Smooth muscle cell (in vitro differentiated cells): ENCODE data around the gene TCFL5. TPM values are rescaled to one million over a fixed set of nuclear protein-coding genes. Genes with fewer than 3 reads are reported as not detected.

ENCODE experiments used
- DNase-seq: peaks from one replicate; lab custom pipeline; 2025; ENCODE audit not compliant: unreplicated experiment; lab: John Stamatoyannopoulos, UW
- H2AFZ ChIP-seq: fragments of 200-600 bp; sonication (generic); 2 replicates; pipeline ENCODE4 v1.6.0; 2016; ENCODE audit warnings: antibody characterized with exemption, low read depth, mild to moderate bottlenecking
- H3F3A ChIP-seq: fragments of 200-600 bp; sonication (generic); 2 replicates; pipeline ENCODE4 v1.6.0; 2017; ENCODE audit warnings: antibody characterized with exemption, low read depth
- H3K27ac ChIP-seq: fragments of 200-600 bp; sonication (generic); 2 replicates; pipeline ENCODE4 v1.5.1; 2016; ENCODE audit warnings: low read depth, mild to moderate bottlenecking
- H3K27me3 ChIP-seq: fragments of 200-600 bp; sonication (generic); 2 replicates; pipeline ENCODE4 v1.6.1; 2016; ENCODE audit warnings: low read depth, mild to moderate bottlenecking
- H3K36me3 ChIP-seq: fragments of 200-600 bp; sonication (generic); 2 replicates; pipeline ENCODE4 v1.5.1; 2016; ENCODE audit warnings: low read depth
- H3K4me1 ChIP-seq: fragments of 200-600 bp; sonication (generic); 2 replicates; pipeline ENCODE4 v1.5.1; 2016; ENCODE audit warnings: low read depth
- H3K4me2 ChIP-seq: fragments of 200-600 bp; sonication (generic); 2 replicates; pipeline ENCODE4 v1.6.0; 2016; ENCODE audit warnings: mild to moderate bottlenecking
- H3K4me3 ChIP-seq: fragments of 200-600 bp; sonication (generic); 2 replicates; pipeline ENCODE4 v1.5.1; 2016; ENCODE audit warnings: mild to moderate bottlenecking
- H3K79me2 ChIP-seq: fragments of 200-600 bp; sonication (generic); 2 replicates; pipeline ENCODE4 v1.6.0; 2016; ENCODE audit warnings: low read depth, mild to moderate bottlenecking
- H3K9ac ChIP-seq: fragments of 200-600 bp; sonication (generic); 2 replicates; pipeline ENCODE4 v1.6.0; 2016; ENCODE audit warnings: low read depth
- H3K9me3 ChIP-seq: fragments of 200-600 bp; sonication (generic); replicated peaks from 2 replicates; pipeline ENCODE4 v1.5.1; 2016; ENCODE audit warnings: low read depth
- H4K20me1 ChIP-seq: fragments of 200-600 bp; sonication (generic); 2 replicates; pipeline ENCODE4 v1.6.0; 2016; ENCODE audit warnings: low read depth
- CTCF ChIP-seq: fragments of 200-600 bp; sonication (generic); IDR thresholded peaks from 2 replicates; pipeline ENCODE4 v1.5.1; 2017; ENCODE audit warnings: borderline replicate concordance, mild to moderate bottlenecking, antibody characterized with exemption; ENCODE audit not compliant: insufficient read depth, poor library complexity, severe bottlenecking
- WGBS: methylation state at CpG from one replicate; pipeline ENCODE4 v1.1.7; 2016; ENCODE audit warnings: low lambda C conversion rate; 5-methylcytosine and 5-hydroxymethylcytosine counted together
- polyA plus RNA-seq: library from polyadenylated mRNA; unstranded; fragments of >200 nt; fragmentation: Nextera tagmentation; extraction: Ambion mirVana; gene quantifications from 2 replicates; pipeline ENCODE4 v1.2.1, GENCODE V29; 2016
- total RNA-seq: library from RNA; depleted of rRNA; stranded (reverse); fragments of >200 nt; gene quantifications from 2 replicates; pipeline ENCODE4 v1.2.3, GENCODE V29; 2014

The TCFL5 gene
- total and polyA plus RNA-seq, 2 experiments from 2014 or later: 9.5 to 12.5 TPM

- peak overlapping the region; percentile 43 for H3K4me3 ChIP-seq
- H3K27ac ChIP-seq: peak overlapping the region; percentile 37
- no peaks in the 10 kb centered on the region for H3K9me3 ChIP-seq
- 8% methylated on average over 24 of the region's 24 CpGs for WGBS
- H2AFZ ChIP-seq: no peak overlapping the region
- peaks cover 24% of the 10 kb centered on the region for H4K20me1 ChIP-seq
- peaks cover 18% of the 10 kb centered on the region for H3K79me2 ChIP-seq
- H3K9ac ChIP-seq: no peak overlapping the region
- no peaks in the 10 kb centered on the region for H3F3A ChIP-seq
- no peak for DNase-seq
- H3K36me3 ChIP-seq: no peaks in the 10 kb centered on the region
- H3K4me1 ChIP-seq: peaks cover 15% of the 10 kb centered on the region
- H3K4me2 ChIP-seq: peak overlapping the region; percentile 80
- no peak for TF ChIP-seq CTCF
- H3K27me3 ChIP-seq: no peaks in the 10 kb centered on the region
These were observed 1.2 kb downstream of the TCFL5 start for GRCh38 chr20:62860391-62860923.

- Histone ChIP-seq H3K9ac (no peak overlapping the region), H3K4me1 (peaks cover 15% of the 10 kb centered on the region), H2AFZ (no peak overlapping the region), H4K20me1 (peaks cover 24% of the 10 kb centered on the region), H3K4me3 (peak overlapping the region; percentile 43), H3K79me2 (peaks cover 18% of the 10 kb centered on the region), H3K36me3 (no peaks in the 10 kb centered on the region), H3K4me2 (peak overlapping the region; percentile 80), H3K9me3 (no peaks in the 10 kb centered on the region), H3K27ac (peak overlapping the region; percentile 37), H3F3A (no peaks in the 10 kb centered on the region), H3K27me3 (no peaks in the 10 kb centered on the region)
- WGBS: 93% methylated on average over 12 of the region's 12 CpGs
- TF ChIP-seq CTCF: no peak
- no peak for DNase-seq
These were observed 1.9 kb downstream of the TCFL5 start for GRCh38 chr20:62859721-62860120.

- no peak for DNase-seq
- H3K4me1 ChIP-seq: peaks cover 15% of the 10 kb centered on the region
- no peak overlapping the region for H3K9ac ChIP-seq
- H3F3A ChIP-seq: no peaks in the 10 kb centered on the region
- H3K4me2 ChIP-seq: no peak overlapping the region
- no peaks in the 10 kb centered on the region for H3K9me3 ChIP-seq
- H3K79me2 ChIP-seq: peaks cover 18% of the 10 kb centered on the region
- no peak for TF ChIP-seq CTCF
- no peaks in the 10 kb centered on the region for H3K36me3 ChIP-seq
- H3K27ac ChIP-seq: no peak overlapping the region
- WGBS: 96% methylated on average over 18 of the region's 23 CpGs
- H4K20me1 ChIP-seq: peaks cover 24% of the 10 kb centered on the region
- no peak overlapping the region for H2AFZ ChIP-seq
- no peak overlapping the region for H3K4me3 ChIP-seq
- no peaks in the 10 kb centered on the region for H3K27me3 ChIP-seq
These were observed 3.4 kb downstream of the TCFL5 start for GRCh38 chr20:62858058-62858830.
